ENCODE measurements around the gene ACTL6B. TPM values are rescaled to one million over a fixed set of nuclear protein-coding genes. Genes with fewer than 3 reads are reported as not detected.
A peak's percentile ranks its signal among the peaks of the same experiment; 100 is the strongest.
"Not testable (repeated sequence)": the region's sequence is repeated elsewhere in the genome, so short reads cannot be mapped to it uniquely, and the experiment has no call there.

The ACTL6B gene
- polyA plus RNA-seq, 4 donors = 0.17 TPM; not detected in 3

DNA sequence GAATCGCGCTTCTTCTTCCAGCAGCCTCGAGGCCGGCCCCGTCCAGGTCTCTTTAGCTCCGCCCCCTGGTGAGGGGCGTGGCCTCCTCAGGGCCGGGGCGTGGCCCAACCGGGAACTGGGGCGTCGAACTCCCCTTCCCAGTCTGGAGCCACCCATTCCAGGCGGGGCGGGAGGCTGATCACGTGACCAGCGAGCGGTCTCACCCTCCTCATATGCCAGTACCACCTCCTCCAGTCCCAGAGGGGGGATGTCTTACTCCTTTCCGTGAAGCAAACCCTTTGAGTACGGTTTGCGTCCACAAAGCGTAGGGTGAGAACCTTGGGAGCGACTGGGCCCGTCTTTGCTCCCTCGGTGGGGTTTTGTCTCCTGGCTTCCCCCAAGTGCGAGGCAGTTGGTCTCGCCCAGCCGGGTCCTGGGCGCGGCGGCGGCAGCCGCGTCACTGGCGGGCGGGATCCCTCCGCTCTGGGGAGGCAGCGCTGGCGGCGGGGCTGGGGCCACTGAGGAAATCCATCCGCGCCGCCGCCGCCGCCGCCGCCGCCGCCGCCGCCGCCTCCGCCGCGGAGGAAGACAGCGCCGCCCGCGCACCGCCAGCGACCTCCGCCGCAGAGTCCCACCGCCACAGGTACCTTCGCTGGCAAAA is 17.2 kb upstream of the ACTL6B start, which contains the start of gene GNB2:
Gene GNB2 (plus strand): TSS at position 439 of the 640 bp plus-strand sequence. CDS start 2,526 bp downstream, outside the sequence.
- DNase-seq (ENCODE audit: low read depth in 4 of 4, low spot score in 2 of 4) = peak; percentile 97 to 99 (median 99)

DNA sequence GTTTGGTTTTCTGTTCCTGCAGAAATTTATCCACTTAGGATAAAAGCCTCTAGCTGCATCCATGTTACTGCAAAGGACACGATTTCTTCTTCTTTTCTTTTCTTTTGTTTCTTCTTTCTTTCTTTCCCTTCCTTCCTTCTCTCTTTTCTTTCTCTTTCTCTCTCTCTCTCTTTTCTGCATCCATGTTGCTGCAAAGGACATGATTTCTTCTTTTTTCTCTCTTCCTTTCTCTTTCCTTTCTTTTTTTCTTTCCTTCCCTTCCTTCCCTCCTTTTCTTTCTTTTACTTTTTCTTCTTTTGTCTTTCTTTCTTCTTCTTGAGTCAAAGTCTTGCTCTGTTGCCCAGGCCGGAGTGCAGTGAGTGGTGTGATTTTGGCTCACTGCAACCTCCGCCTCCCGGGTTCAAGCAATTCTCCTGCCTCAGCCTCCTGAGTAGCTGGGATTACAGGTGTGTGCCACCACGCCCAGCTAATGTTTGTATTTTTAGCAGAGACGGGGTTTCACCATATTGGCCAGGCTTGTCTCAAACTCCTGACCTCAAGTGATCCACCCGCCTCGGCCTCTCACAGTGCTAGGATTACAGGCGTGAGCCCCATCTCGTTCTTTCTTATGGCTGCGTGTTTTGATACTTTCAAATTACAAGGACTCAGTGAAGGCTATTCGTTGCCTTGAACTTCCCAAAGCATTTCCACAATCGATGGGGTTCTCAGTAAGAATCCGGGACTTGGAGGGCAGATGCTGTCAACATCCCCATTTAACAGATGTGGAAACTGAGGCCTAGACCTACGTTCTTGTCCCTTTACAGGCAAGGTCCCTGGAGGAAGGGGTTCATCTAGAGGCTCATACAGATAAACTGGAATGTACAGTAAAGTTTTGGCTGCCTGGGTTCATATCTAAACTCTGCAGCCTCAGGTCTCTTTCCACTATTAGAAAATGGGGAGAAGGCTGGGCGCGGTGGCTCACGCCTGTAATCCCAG is 15.4 kb upstream of the ACTL6B start:
- no peak for DNase-seq (ENCODE audit: low read depth in 4 of 4, low spot score in 2 of 4)

DNA sequence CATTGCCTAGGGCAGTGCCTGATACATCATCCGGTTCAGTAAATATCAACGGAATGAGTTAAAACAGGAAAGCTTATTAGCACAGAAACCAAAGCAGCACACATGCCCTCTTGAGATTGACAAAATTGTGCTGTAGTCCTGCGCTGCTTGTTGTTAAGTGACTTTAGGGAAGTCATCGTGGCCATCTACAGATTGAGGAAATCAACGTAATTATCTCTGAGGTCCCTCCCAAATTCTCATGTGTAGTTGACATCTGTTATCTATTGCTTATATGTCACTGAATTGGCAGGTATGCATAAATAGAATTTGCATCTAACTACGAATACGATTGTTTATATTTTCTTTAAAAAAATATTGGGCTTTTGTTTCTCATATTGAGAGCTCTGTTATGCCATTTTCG is 13.8 kb upstream of the ACTL6B start:
- no peak for DNase-seq (ENCODE audit: low read depth in 4 of 4, low spot score in 2 of 4)

DNA sequence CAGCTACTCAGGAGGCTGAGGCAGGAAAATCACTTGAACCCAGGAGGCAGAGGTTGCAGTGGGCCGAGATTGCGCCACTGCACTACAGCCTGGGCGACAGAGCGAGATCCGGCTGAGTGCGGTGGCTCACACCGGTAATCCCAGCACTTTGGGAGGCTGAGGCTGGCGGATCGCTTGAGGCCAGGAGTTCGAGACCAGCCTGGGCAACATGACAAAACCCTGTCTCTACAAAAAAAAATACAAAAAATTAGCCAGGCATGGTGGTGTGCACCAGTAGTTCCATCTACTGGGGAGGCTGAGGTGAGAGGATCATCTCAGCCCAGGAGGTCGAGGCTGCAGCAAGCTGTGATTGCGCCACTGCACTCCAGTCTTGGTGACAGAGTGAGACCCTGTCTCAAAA is 12.9 kb upstream of the ACTL6B start:
- DNase-seq (ENCODE audit: low read depth in 4 of 4, low spot score in 2 of 4) = not testable (repeated sequence)

DNA sequence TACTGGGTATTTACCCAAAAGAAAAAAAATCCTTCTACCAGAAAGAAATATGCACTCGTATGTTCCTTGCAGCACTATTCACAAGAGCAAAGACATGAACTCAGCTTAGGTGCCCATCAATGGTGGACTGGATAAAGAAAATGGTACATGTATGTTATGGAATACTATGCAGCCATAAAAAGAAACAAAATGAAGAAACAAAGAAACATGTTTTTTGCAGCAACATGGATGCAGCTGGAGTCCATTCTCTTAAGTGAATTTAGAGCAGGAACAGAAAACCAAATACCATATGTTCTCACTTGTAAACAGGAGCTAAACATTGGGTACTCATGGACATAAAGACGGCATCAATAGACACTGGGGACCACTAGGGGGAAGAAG is 11.8 kb upstream of the ACTL6B start:
- no peak for DNase-seq (ENCODE audit: low read depth in 4 of 4, low spot score in 2 of 4)

DNA sequence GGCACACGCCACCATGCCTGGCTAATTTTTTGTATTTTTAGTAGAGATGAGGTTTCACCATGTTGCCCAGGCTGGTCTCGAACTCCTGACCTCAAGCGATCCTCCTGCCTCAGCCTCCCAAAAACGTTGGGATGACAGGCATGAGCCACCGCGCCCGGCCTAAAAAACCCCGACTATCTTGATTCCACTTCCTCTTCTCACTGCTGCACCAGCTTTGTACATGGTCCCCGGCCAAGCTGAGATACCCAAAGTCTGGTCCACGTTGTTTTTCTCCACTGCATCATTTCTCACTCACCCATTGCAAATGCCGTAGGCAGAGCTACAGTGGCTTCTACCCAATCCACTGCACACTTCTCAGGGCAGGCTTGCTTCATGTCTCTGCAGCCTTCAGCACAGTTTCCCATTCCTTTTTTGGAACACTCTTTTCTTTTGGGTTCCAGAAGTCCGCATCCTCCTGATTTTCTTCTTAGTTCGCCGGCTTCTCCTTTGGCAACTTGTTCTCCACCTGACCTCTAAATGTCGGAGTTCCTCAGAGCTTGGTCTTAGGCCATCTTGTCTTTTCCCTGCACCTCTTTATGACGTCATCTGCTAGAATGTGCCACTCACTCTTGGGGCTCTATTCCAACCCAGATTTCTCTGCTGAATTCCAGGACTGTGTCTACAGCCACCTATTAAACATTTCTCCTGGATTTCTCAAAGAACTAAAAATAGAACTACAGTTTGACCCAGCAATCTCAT is 11.3 kb upstream of the ACTL6B start:
- no peak for DNase-seq (ENCODE audit: low read depth in 4 of 4, low spot score in 2 of 4)

DNA sequence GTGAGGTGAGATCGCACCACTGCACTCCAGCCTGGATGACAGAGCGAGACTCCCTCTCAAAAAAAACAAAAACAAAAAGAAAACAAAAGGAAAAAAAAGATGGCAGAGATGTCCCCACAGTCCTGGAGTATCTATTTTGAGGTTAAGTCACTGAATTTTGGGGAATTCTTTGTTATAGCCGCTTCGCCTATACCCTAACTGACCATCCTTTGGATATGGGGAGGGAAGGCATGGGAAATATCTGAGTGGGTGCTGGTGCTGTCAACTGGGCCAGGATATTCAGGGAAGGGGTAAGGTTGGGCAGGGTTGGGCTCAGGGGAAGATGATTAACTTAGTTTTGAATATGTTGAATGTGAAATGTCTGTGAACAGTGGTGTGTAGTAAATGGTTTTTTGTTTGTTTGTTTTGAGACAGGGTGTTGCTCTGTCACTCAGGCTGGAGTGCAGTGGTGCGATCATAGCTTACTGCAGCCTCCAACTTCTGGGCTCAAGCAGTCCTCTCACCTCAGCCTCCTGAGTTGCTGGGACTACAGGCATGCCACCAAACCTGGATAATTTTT is 9.0 kb upstream of the ACTL6B start:
- no peak for DNase-seq (ENCODE audit: low read depth in 4 of 4, low spot score in 2 of 4)

DNA sequence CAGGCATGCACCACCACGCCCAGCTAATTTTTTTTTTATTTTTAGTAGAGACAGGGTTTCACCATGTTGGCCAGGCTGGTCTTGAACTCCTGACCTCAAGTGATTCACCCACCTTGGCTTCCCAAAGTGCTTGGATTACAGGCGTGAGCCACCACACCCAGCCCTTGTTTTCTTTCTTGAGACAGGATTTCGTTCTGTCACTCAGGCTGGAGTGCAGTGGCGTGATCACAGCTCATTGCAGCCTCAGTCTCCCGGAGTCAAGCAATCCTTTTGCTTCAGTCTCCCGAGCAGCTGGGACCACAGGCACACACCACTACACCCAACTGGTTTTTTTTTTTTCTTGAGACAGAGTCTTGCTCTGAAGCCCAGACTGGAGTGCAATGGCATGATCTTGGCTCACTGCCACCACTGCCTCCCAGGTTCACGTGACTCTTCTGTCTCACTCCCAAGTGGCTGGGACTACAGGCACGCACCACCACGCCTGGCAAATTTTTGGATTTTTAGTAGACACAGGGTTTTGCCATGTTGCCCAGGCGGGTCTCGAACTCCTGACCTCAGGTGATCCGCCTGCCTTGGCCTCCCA is 6.0 kb upstream of the ACTL6B start:
- not testable (repeated sequence) for DNase-seq (ENCODE audit: low read depth in 4 of 4, low spot score in 2 of 4)

DNA sequence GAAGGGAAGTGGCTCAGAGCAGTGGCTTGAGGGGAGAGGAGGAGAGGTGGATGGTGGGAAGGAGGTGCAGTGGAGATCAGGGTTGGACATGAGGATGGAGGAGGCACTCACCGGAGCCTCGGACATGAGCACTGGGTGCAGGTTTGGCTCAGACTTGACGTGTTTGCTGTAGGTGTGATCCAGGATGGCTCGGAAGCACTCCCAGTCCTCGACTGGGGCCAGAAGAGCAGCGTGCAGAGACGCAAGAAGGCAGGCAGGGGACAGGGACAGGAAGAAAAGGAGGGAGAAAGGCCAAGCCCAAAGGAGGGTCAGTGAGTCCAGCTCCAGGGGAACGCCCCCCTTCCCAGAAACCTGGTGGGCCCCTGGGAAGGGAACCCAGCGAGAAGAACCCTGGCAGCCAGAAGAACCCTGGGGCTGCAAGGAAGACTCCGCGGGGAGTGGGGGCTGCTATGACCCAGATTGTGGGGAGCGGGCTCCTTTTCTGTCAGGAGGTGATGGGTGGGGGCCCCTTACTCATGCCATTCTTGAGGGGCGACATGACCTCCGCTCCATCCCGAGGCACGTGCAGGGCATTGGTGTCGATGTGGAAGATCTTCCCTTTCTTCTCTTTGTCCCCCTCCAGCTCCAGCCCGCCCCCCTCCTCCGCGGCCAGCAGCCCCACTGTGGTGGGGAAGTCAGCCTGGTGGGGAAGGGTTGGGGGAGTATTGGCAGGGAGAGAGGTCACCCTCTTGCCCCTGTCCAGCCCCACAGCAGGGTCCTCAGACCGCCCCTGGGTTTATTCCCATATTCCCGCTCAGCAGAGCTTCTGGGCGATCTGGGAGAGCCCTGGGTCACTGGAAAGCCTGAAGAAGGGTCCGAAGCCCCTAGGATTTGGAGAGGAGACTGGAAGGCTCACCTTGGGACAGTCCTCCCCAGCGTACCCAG is 1.1 kb downstream of the ACTL6B start:
- DNase-seq (ENCODE audit: low read depth in 4 of 4, low spot score in 2 of 4) = no peak

DNA sequence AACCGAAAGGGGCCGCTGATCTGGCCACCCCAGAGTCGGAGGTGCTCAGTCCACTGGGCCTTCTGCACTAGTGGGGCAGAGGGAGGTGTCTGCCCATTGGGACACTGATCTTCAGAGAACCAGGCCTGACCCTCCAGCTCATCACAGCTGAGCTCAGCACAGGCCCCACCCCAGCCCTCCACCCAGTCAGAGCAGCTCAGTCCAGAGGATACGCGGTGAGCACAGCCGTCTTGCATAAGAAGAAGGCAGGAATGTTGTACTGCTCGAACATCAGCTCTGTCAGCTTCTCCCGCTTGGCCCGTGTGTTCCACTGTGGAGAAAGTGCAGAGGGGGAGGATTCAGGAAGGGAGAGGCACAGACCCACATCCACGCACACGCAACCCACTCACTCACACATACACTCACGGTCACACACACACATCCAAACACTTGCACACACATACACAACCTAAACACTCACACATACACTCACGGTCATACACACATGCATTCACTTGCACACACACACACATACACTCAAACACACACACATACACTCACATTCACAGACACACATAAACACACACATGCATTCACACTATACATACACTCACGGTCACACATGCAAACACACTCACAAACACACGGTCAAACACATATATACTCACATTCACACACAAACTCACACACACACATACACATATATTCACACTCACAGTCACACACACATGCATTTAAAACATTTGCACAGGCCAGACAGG is 6.3 kb downstream of the ACTL6B start:
- DNase-seq (ENCODE audit: low read depth in 4 of 4, low spot score in 2 of 4) = no peak

DNA sequence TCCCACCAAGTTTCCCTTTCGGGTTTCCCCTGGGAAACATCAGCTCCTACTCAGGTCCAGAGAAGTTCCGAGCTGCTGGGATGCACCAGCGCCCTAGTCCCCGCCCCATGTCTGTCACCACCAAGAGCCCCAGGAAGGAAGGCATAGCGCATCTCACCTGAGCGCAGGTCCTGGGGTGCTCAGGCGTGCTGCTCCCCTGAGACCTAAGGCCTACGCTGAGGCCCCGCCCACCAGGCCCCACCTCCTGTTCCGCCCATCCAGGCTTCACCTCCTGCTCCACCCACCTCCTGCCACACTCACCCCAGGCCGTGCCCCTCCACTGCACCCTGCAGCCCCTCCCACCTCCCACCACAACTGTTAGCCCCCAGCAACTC is 13.7 kb downstream of the ACTL6B start:
- no peak for DNase-seq (ENCODE audit: low read depth in 4 of 4, low spot score in 2 of 4)

DNA sequence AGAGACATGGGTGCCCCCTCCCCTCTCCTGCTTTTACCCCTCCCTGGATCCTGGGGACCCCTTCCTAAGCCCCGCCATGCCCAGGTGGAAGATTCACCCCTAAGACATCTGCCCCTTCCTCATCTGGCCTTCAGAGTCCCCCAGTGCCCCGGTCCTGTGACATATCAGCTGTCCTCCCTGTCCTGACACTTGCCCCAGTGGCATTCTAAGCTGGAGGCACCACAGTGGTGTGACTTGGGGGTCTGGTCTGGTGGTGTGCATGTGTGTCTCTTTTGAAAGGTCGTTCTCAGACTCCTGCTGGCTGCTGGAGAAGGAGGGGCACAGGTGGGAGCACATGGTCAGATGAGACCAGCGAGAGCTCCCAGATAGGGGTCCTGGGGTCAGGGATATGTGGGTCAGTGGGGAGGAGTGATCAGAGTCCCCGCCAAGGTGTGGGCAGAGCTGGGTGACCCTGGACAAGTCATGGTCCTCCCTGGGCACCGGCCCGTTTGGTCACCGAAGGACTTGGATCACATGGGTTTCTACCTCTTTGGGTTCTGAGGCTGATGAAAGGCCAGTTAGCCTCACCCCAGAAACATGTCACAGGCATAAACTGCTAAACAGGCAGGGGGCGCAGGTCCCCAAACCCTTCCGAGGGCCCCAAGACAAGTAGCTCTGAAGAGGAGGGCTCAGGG is 14.3 kb downstream of the ACTL6B start:
- DNase-seq (ENCODE audit: low read depth in 4 of 4, low spot score in 2 of 4) = no peak

DNA sequence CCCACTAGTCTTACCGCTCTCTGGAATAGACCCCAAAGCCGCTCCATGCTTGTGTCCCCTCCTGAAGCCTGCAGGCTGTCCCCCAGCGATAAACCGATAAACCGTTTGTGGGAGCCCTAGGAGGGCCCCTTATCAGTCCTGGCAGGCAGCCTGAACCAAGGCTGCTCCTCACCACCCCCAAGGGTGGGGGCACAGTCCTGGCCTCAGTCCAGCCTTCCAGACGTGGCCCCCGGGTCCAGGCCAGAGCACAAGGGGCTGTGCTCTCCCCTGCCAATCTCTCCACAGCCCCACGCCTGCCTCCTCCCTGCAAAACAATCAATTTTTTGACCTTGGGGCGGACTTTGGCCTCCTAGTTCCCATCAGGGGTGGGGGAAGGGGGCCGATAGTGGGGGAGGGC is 14.8 kb downstream of the ACTL6B start, which contains the start of gene TFR2:
Gene TFR2 (minus strand): TSS at position 90 of the 397 bp plus-strand sequence. CDS start 43 bp downstream, at position 47.
- DNase-seq (ENCODE audit: low read depth in 4 of 4, low spot score in 2 of 4) = no peak

DNA sequence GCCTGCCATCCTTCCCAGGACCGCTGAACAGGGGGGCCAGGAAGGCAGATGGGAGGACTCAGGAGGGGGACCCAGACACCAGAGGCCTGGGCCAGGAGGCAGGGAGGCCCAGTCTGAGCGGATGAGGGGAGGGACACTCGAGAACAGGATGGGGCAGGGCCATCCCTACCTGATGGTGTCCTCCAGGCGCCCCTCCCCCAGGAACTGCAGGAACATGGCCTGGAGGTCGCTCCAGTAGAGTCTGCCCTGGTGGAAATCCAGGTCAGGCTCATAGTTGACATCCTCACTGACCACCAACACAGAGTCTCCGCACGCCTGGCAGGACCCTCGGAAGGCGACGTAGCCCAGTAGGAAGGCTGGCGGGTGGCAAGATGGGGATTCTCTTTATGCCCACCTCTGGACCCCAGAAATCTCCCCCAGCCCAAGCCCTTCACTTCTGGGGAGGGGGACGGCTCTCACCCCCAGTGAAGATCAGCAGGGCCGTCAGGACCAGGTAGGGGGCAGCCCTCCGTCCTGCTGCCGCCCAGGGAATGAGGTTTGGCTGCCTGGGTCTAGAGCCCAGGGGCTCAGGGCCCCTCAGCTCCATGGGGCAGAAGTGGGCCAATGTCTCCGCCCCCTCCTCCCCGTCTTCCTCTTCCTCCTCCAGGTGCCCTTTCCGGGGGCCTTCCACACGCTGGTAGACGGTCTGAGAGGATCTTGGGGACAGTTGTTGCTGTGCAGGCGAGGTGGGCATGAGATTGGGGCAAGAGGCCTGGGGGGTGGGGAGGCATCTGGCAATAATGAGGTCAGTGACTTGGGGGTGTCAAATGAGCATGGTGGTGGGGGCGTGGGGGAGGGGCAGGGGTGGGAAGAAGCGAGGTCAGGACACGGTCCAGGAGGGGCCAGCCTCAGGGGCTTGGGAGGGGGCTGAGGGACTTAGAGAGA is 15.5 kb downstream of the ACTL6B start:
- DNase-seq (ENCODE audit: low read depth in 4 of 4, low spot score in 2 of 4) = no peak

DNA sequence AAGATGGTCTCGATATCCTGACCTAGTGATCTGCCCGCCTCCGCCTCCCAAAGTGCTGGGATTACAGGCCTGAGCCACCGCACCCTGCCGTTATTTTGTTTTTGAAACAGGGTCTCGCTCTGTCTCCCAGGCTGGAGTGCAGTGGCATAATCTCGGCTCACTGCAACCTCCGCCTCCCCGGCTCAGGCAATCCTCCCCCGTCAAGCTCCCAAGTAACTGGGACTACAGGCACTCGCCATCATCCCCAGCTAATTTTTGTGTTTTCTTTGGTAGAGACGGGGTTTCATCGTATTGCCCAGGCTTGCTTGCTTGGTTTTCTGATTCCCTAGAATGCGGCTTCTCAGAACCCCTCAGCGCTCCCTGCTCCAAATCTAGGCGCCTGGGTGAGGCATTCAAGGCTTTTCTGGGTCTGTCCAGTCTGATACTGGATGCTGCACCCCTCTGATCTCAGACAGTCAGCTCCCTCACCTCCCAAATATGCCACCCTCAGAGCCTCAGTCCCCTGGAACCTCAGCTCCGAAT is 16.2 kb downstream of the ACTL6B start:
- DNase-seq (ENCODE audit: low read depth in 4 of 4, low spot score in 2 of 4) = no peak

DNA sequence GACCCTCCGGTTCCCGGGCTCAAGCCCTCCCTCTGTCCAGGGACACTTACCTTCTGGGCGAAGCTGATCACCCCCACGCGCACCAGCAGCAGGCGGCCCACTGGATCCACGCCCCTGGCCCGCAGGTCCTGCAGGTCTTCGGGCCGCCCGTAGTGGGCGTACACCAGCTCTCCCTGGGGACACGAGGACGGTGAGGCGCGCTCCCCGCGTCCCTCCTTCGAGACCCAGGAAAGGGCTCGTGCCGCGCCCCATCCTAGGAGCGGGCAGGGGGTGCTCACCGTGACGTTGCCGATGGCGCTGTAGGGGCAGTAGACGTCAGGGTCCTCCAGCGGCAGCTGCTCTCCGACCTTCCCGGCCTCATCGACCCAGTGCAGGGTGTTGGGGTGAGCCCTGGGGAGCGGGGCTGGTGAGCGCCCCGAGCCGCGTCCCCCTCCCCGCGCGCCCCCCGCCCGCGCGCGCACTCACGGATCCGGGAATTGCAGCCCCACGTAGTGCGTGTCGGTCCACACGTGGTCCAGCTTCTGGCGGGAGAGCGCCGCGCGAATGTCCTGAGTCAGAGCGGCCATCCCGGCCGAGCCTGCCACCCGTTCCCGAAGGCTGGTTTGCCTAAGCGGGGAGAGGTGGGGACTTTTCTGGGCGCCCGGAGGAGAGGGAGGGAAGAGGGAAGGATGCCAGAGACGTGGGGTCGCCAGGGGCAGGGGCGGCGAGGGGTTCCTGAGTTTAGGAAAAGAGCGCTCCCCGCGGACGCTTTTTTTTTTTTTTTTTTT is 23.1 kb downstream of the ACTL6B start:
- DNase-seq (ENCODE audit: low read depth in 4 of 4, low spot score in 2 of 4) = no peak

Data from left renal cortex interstitium (tissue), 4 donors.